ENCODE results near the gene AFDN.

AFDN gene

GRCh38 chr6:167910652-167911051, 83.9 kb downstream of the AFDN start:
- DNase-seq (ENCODE audit: insufficient read length, low spot score) (no peak), FAIRE-seq (no peak)
- TF ChIP-seq POLR2A (IDR thresholded peaks at IDR 0.05; ENCODE audit: low read depth, low read length) = no peak

- DNase-seq (ENCODE audit: insufficient read length, low spot score) (no peak), FAIRE-seq (no peak)
- no peak for TF ChIP-seq POLR2A (IDR thresholded peaks at IDR 0.05; ENCODE audit: low read depth, low read length)
Measured at GRCh38 chr6:167912494-167912893, 85.8 kb downstream of the AFDN start.

- FAIRE-seq (no peak), DNase-seq (ENCODE audit: insufficient read length, low spot score) (no peak)
- no peak for TF ChIP-seq POLR2A (IDR thresholded peaks at IDR 0.05; ENCODE audit: low read depth, low read length)
Measured at GRCh38 chr6:167913699-167914098, 87.0 kb downstream of the AFDN start.

- DNase-seq (ENCODE audit: insufficient read length, low spot score) = no peak
- TF ChIP-seq POLR2A (IDR thresholded peaks at IDR 0.05; ENCODE audit: low read depth, low read length) = no peak
- no peak for FAIRE-seq
Measured at GRCh38 chr6:167915139-167915538, 88.4 kb downstream of the AFDN start.

- TF ChIP-seq POLR2A (IDR thresholded peaks at IDR 0.05; ENCODE audit: low read depth, low read length) = no peak
- FAIRE-seq (no peak), DNase-seq (ENCODE audit: insufficient read length, low spot score) (no peak)
Measured at GRCh38 chr6:167917551-167918154, 90.9 kb downstream of the AFDN start.

- FAIRE-seq (no peak), DNase-seq (ENCODE audit: insufficient read length, low spot score) (no peak)
- no peak for TF ChIP-seq POLR2A (IDR thresholded peaks at IDR 0.05; ENCODE audit: low read depth, low read length)
Measured at GRCh38 chr6:167918548-167919278, 92.0 kb downstream of the AFDN start.

- no peak for TF ChIP-seq POLR2A (IDR thresholded peaks at IDR 0.05; ENCODE audit: low read depth, low read length)
- DNase-seq (ENCODE audit: insufficient read length, low spot score) (no peak), FAIRE-seq (no peak)
Measured at GRCh38 chr6:167919349-167919748, 92.6 kb downstream of the AFDN start.

- FAIRE-seq (no peak), DNase-seq (ENCODE audit: insufficient read length, low spot score) (no peak)
- no peak for TF ChIP-seq POLR2A (IDR thresholded peaks at IDR 0.05; ENCODE audit: low read depth, low read length)
Measured at GRCh38 chr6:167920165-167920564, 93.5 kb downstream of the AFDN start.

GRCh38 chr6:167921831-167922230, 95.1 kb downstream of the AFDN start:
- no peak for DNase-seq (ENCODE audit: insufficient read length, low spot score)
- TF ChIP-seq POLR2A (IDR thresholded peaks at IDR 0.05; ENCODE audit: low read depth, low read length) = no peak
- FAIRE-seq = no peak

GRCh38 chr6:167925026-167925425, 98.3 kb downstream of the AFDN start:
- no peak for TF ChIP-seq POLR2A (IDR thresholded peaks at IDR 0.05; ENCODE audit: low read depth, low read length)
- DNase-seq (ENCODE audit: insufficient read length, low spot score) (no peak), FAIRE-seq (no peak)

- no peak for DNase-seq (ENCODE audit: insufficient read length, low spot score)
- no peak for FAIRE-seq
- no peak for TF ChIP-seq POLR2A (IDR thresholded peaks at IDR 0.05; ENCODE audit: low read depth, low read length)
Measured at GRCh38 chr6:167927246-167927645, 100.5 kb downstream of the AFDN start.

GRCh38 chr6:167928111-167928510, 101.4 kb downstream of the AFDN start:
- no peak for DNase-seq (ENCODE audit: insufficient read length, low spot score)
- no peak for TF ChIP-seq POLR2A (IDR thresholded peaks at IDR 0.05; ENCODE audit: low read depth, low read length)
- FAIRE-seq = no peak

- no peak for FAIRE-seq
- DNase-seq (ENCODE audit: insufficient read length, low spot score) = peak; percentile 12
- TF ChIP-seq POLR2A (IDR thresholded peaks at IDR 0.05; ENCODE audit: low read depth, low read length) = no peak
Measured at GRCh38 chr6:167930295-167930694, 103.6 kb downstream of the AFDN start.

GRCh38 chr6:167932468-167933276, 106.0 kb downstream of the AFDN start:
- DNase-seq (ENCODE audit: insufficient read length, low spot score) (no peak), FAIRE-seq (no peak)
- TF ChIP-seq POLR2A (IDR thresholded peaks at IDR 0.05; ENCODE audit: low read depth, low read length) = no peak

Measured in H54 (cell line).